H1 (cell line): Measurements from ENCODE around the gene PDZD4. TPM values are rescaled to one million over a fixed set of nuclear protein-coding genes. Genes with fewer than 3 reads are reported as not detected.

Source experiments
- CTCF ChIA-PET: fragments of 300-600 bp; sonication (Branson Sonifier 250); formaldehyde crosslinking; loops from one replicate; lab custom pipeline; 2021; ENCODE audit not compliant: partially characterized antibody; lab: Charles Lee
- POLR2A ChIA-PET: fragments of 300-600 bp; sonication (Branson Sonifier 250); formaldehyde crosslinking; loops from one replicate; lab custom pipeline; 2021; ENCODE audit warnings: inconsistent platforms; ENCODE audit not compliant: partially characterized antibody; lab: Charles Lee
- DNase-seq, 2 experiments: peaks; one replicate each; pipeline versions ENCODE4 v3.0.0 to v3.0.0-alpha.2; 2010 to 2022; ENCODE audit warnings: low spot score in 2 of 2, low read depth in 1 of 2, mixed read lengths in 1 of 2
- FAIRE-seq: peaks from 2 replicates; lab custom pipeline; 2011; peaks lifted over from hg19 to GRCh38; lab: Jason Lieb, UNC
- H2AFZ ChIP-seq: 2 replicates; pipeline ENCODE4 v1.8.1; 2012; ENCODE audit warnings: low read length, inconsistent platforms
- H2AK5ac ChIP-seq: 2 replicates; pipeline ENCODE4 v1.6.1; 2013; ENCODE audit warnings: low read depth, low read length
- H2BK120ac ChIP-seq: replicated peaks from 2 replicates; pipeline ENCODE3; 2013; ENCODE audit warnings: low read depth, low read length, inconsistent platforms
- H2BK12ac ChIP-seq: 2 replicates; pipeline ENCODE4 v1.6.1; 2013; ENCODE audit warnings: low read depth, low read length
- H2BK15ac ChIP-seq: 2 replicates; pipeline ENCODE4 v1.6.1; 2013; ENCODE audit warnings: low read length
- H2BK20ac ChIP-seq: 2 replicates; pipeline ENCODE4 v1.6.1; 2013; ENCODE audit warnings: low read length
- H2BK5ac ChIP-seq: 2 replicates; pipeline ENCODE4 v1.6.1; 2013; ENCODE audit warnings: low read depth, low read length
- H3K14ac ChIP-seq: 2 replicates; pipeline ENCODE4 v1.6.1; 2013; ENCODE audit warnings: inconsistent platforms; ENCODE audit not compliant: insufficient read length
- H3K18ac ChIP-seq: 2 replicates; pipeline ENCODE4 v1.6.1; 2013; ENCODE audit warnings: low read length; ENCODE audit errors: extremely low read depth
- H3K23ac ChIP-seq: 2 replicates; pipeline ENCODE4 v1.6.1; 2013; ENCODE audit warnings: inconsistent platforms; ENCODE audit not compliant: insufficient read length
- H3K23me2 ChIP-seq: 2 replicates; pipeline ENCODE4 v1.6.1; 2013; ENCODE audit warnings: low read depth, low read length
- H3K27ac ChIP-seq: 2 replicates; pipeline ENCODE4 v1.6.1; 2011; ENCODE audit warnings: low read depth, low read length, inconsistent platforms
- H3K27me3 ChIP-seq, 4 experiments: replicated peaks in 1 of 4; 1 replicate in 1 of 4; 2 replicates in 3 of 4; pipeline versions ENCODE4 v1.6.1 to v1.8.1; 2011 to 2013; ENCODE audit warnings: low read length in 3 of 4, mild to moderate bottlenecking in 3 of 4, inconsistent platforms in 2 of 4, mixed read lengths in 2 of 4, moderate library complexity in 1 of 4; ENCODE audit not compliant: control insufficient read depth in 3 of 4, insufficient read depth in 3 of 4; ENCODE audit errors: extremely low read depth in 1 of 4
- H3K36me3 ChIP-seq, 4 experiments: 2 replicates each; pipeline versions ENCODE4 v1.6.1 to v1.8.1; 2011 to 2013; ENCODE audit warnings: mild to moderate bottlenecking in 4 of 4, low read length in 3 of 4, moderate library complexity in 2 of 4, control low read depth in 1 of 4, inconsistent platforms in 1 of 4; ENCODE audit not compliant: insufficient read depth in 4 of 4, control insufficient read depth in 2 of 4
- H3K4ac ChIP-seq: replicated peaks from 2 replicates; pipeline ENCODE3; 2013; ENCODE audit warnings: low read length, low read depth, mixed read lengths, inconsistent platforms; ENCODE audit not compliant: insufficient read length
- H3K4me1 ChIP-seq, 4 experiments: replicated peaks in 1 of 4; 1 replicate in 1 of 4; 2 replicates in 3 of 4; pipeline versions ENCODE4 v1.6.1 to v1.8.1; 2011 to 2013; ENCODE audit warnings: low read length in 3 of 4, inconsistent platforms in 2 of 4, mixed read lengths in 1 of 4; ENCODE audit not compliant: insufficient read depth in 4 of 4, control insufficient read depth in 3 of 4
- H3K4me2 ChIP-seq, 2 experiments: 2 replicates each; pipeline versions ENCODE4 v1.6.1 to v1.8.1; 2011 to 2013; ENCODE audit warnings: low read depth in 2 of 2, low read length in 2 of 2, control low read depth in 1 of 2, inconsistent platforms in 1 of 2, mild to moderate bottlenecking in 1 of 2; ENCODE audit not compliant: insufficient read depth in 1 of 2
- H3K4me3 ChIP-seq, 4 experiments: fragments of 200-600, 300-600 bp in 1 of 4; sonication (generic), shearing (Covaris generic), sonication (Bioruptor Twin) in 1 of 4; 2 replicates each; pipeline versions ENCODE4 v1.5.1 to v1.8.1; 2011 to 2016; ENCODE audit warnings: low read length in 4 of 4, low read depth in 3 of 4, control low read depth in 2 of 4, inconsistent platforms in 2 of 4, mild to moderate bottlenecking in 2 of 4, mixed read lengths in 1 of 4, moderate library complexity in 1 of 4; ENCODE audit not compliant: insufficient read depth in 2 of 4; ENCODE audit errors: extremely low read depth in 1 of 4
- H3K56ac ChIP-seq: replicated peaks from 2 replicates; pipeline ENCODE3; 2013; ENCODE audit warnings: low read depth, mild to moderate bottlenecking, mixed read lengths, low read length, inconsistent platforms; ENCODE audit not compliant: insufficient read length
- H3K79me1 ChIP-seq: 2 replicates; pipeline ENCODE4 v1.6.1; 2013; ENCODE audit warnings: low read depth, low read length, control low read depth
- H3K79me2 ChIP-seq, 2 experiments: 2 replicates each; pipeline versions ENCODE4 v1.6.1 to v1.8.1; 2012 to 2013; ENCODE audit warnings: low read length in 2 of 2, mild to moderate bottlenecking in 2 of 2, inconsistent platforms in 1 of 2; ENCODE audit not compliant: insufficient read depth in 2 of 2, control insufficient read depth in 1 of 2
- H3K9ac ChIP-seq, 4 experiments: replicated peaks in 1 of 4; 1 replicate in 1 of 4; 2 replicates in 3 of 4; pipeline versions ENCODE4 v1.6.1 to v1.8.1; 2011 to 2013; ENCODE audit warnings: low read depth in 3 of 4, low read length in 3 of 4, control low read depth in 2 of 4, mild to moderate bottlenecking in 2 of 4, moderate library complexity in 2 of 4, inconsistent platforms in 1 of 4; ENCODE audit errors: extremely low read depth in 1 of 4
- H3K9me3 ChIP-seq, 2 experiments: 2 replicates each; pipeline versions ENCODE4 v1.6.1 to v1.8.1; 2012 to 2013; ENCODE audit warnings: mild to moderate bottlenecking in 2 of 2, moderate library complexity in 2 of 2, control low read depth in 1 of 2, inconsistent platforms in 1 of 2, low read depth in 1 of 2, low read length in 1 of 2, mixed read lengths in 1 of 2; ENCODE audit not compliant: insufficient read depth in 2 of 2
- H4K20me1 ChIP-seq, 2 experiments: replicated peaks in 1 of 2; 2 replicates each; pipeline versions ENCODE3 to v1.8.1; 2011 to 2013; ENCODE audit warnings: inconsistent platforms in 2 of 2, low read length in 2 of 2, mild to moderate bottlenecking in 1 of 2; ENCODE audit not compliant: insufficient read depth in 2 of 2, control insufficient read depth in 1 of 2
- H4K5ac ChIP-seq: 2 replicates; pipeline ENCODE4 v1.6.1; 2013; ENCODE audit warnings: low read length, low read depth, mixed read lengths, inconsistent platforms; ENCODE audit not compliant: insufficient read length
- H4K8ac ChIP-seq: 2 replicates; pipeline ENCODE4 v1.8.0; 2013; ENCODE audit warnings: mild to moderate bottlenecking, moderate library complexity, low read length, inconsistent platforms; ENCODE audit not compliant: insufficient read depth; ENCODE audit errors: extremely low read depth
- H4K91ac ChIP-seq: replicated peaks from 2 replicates; pipeline ENCODE3; 2013; ENCODE audit warnings: low read length, mixed read lengths, inconsistent platforms; ENCODE audit not compliant: insufficient read length
- BCL11A ChIP-seq, 2 experiments: IDR thresholded peaks; one replicate each; pipeline ENCODE4 v1.6.1; 2011; ENCODE audit warnings: low read depth in 2 of 2, low read length in 2 of 2, mild to moderate bottlenecking in 2 of 2
- CEBPB ChIP-seq: IDR thresholded peaks from 2 replicates; pipeline ENCODE4 v1.6.1; 2012; ENCODE audit warnings: low read depth, low read length
- CHD1 ChIP-seq: IDR thresholded peaks from 2 replicates; pipeline ENCODE4 v1.6.1; 2012; ENCODE audit warnings: low read depth, low read length, improper control_type of control experiment
- CREB1 ChIP-seq: IDR thresholded peaks from 2 replicates; pipeline ENCODE4 v1.6.1; 2012; ENCODE audit warnings: inconsistent platforms
- CTBP2 ChIP-seq: IDR thresholded peaks from 2 replicates; pipeline ENCODE4 v1.7.0; 2011; ENCODE audit warnings: borderline replicate concordance, mild to moderate bottlenecking, moderate library complexity, mixed read lengths, low read length; ENCODE audit not compliant: insufficient read depth, insufficient read length
- GABPA ChIP-seq: IDR thresholded peaks from 2 replicates; pipeline ENCODE4 v1.6.1; 2011; ENCODE audit warnings: mild to moderate bottlenecking, low read length, moderate library complexity, borderline replicate concordance; ENCODE audit not compliant: insufficient read depth
- SRF ChIP-seq: IDR thresholded peaks from 2 replicates; pipeline ENCODE4 v1.6.1; 2011; ENCODE audit warnings: mild to moderate bottlenecking, low read depth, low read length, moderate library complexity
- SUZ12 ChIP-seq: fragments of 200-600 bp; sonication (generic); IDR thresholded peaks from 2 replicates; pipeline ENCODE4 v1.6.1; 2012; ENCODE audit warnings: mild to moderate bottlenecking, inconsistent platforms, low read length, moderate library complexity, mixed read lengths
- TAF1 ChIP-seq: IDR thresholded peaks from 2 replicates; pipeline ENCODE4 v1.6.1; 2011; ENCODE audit warnings: mild to moderate bottlenecking, low read depth, low read length
- WGBS, 2 experiments: shearing (Covaris generic) in 1 of 2; methylation state at CpG; one replicate each; pipeline versions ENCODE4 v1.1.6 to v1.1.7; 2013 to 2015; ENCODE audit warnings: low lambda C conversion rate in 2 of 2, mixed read lengths in 2 of 2, inconsistent platforms in 1 of 2, low coverage in 1 of 2, missing lambda C conversion rate in 1 of 2; ENCODE audit not compliant: insufficient replicate concordance in 2 of 2, insufficient coverage in 1 of 2, insufficient read length in 1 of 2; ENCODE audit errors: extremely low coverage in 1 of 2, missing lambda C conversion rate in 1 of 2; 5-methylcytosine and 5-hydroxymethylcytosine counted together
- polyA plus RNA-seq, 7 experiments: library from polyadenylated mRNA; depleted of rRNA in 3 of 7; stranded (reverse) in 5 of 7; unstranded in 2 of 7; fragments of >200 nt in 5 of 7; fragments of 200-250 nt in 2 of 7; gene quantifications; 1 replicate in 5 of 7; 2 replicates in 1 of 7; 4 replicates in 1 of 7; pipeline versions ENCODE4 v1.2.1 to v1.2.3, GENCODE V29; 2011 to 2013; ENCODE audit warnings: missing spikeins in 2 of 7, mixed read lengths in 2 of 7
- total RNA-seq: library from RNA; stranded (reverse); fragmentation: NEBNext Ultra II Directional; extraction: Animal tissue kit (Norgen Biotek cat#: 25700); gene quantifications from 2 replicates; pipeline ENCODE4 v1.2.1, GENCODE V29; 2021
- TF ChIP-seq, protein P1 (sequence below), 3 experiments: IDR thresholded peaks; 1 replicate in 2 of 3; 2 replicates in 1 of 3; pipeline versions ENCODE4 v1.5.1 to v1.6.1; 2011; ENCODE audit warnings: low read length in 3 of 3, mild to moderate bottlenecking in 3 of 3, inconsistent platforms in 2 of 3, low read depth in 1 of 3, moderate library complexity in 1 of 3; ENCODE audit not compliant: insufficient read depth in 1 of 3; ENCODE audit errors: control extremely low read depth in 1 of 3
- TF ChIP-seq, protein P2 (sequence below): IDR thresholded peaks from 2 replicates; pipeline ENCODE4 v1.6.1; 2011; ENCODE audit warnings: low read depth, mild to moderate bottlenecking, low read length; ENCODE audit not compliant: insufficient read depth

Gene PDZD4
- total and polyA plus RNA-seq, 2 of the 8 experiments (the other 6 are each of a cell fraction or from before 2014, with no cell fraction given) = 45.8 to 169 TPM

DNA sequence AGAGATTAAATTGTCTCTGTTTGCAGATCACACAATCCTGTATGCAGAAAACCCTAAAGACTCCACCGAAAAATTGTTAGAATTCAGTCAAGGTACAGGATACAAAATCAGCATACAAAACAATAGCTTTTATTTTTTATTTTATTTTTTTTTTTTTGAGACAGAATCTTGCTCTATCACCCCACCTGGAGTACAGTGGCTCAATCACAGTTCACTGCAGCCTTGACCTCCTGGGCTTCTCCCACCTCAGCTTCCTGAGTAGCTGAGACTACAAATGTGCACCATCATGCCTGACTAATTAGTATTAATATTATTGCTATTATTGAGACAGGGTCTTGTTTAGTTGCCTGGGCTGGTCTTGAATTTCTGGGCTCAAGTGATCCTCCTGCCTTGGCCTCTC is 75.2 kb downstream of the PDZD4 start:
- no peak overlapping the region for H3K14ac ChIP-seq
- no peaks in the 10 kb centered on the region for H3K9me3 ChIP-seq
- H3K23ac ChIP-seq = no peak overlapping the region
- H4K20me1 ChIP-seq = no peaks in the 10 kb centered on the region
- POLR2A ChIA-PET = no interaction called here
- CTCF ChIA-PET = interaction anchor here (0.6 to 1.9 kb wide), 7 partner anchors 9 to 190 kb away, joined by 3 to 4 read pairs (median 3); partner anchors contain the start of genes ARHGAP4, L1CAM and PLXNB3
- H4K91ac ChIP-seq = no peak overlapping the region
- H3K36me3 ChIP-seq = no peaks in the 10 kb centered on the region
- FAIRE-seq (no peak), DNase-seq (no peak)
- H2BK12ac ChIP-seq = no peak overlapping the region
- H3K56ac ChIP-seq = no peak overlapping the region
- no peak overlapping the region for H2BK15ac ChIP-seq
- H2BK20ac ChIP-seq = no peak overlapping the region
- no peaks in the 10 kb centered on the region for H3K27me3 ChIP-seq
- H4K8ac ChIP-seq = no peak overlapping the region
- H3K23me2 ChIP-seq = no peaks in the 10 kb centered on the region
- no peak overlapping the region for H3K4me3 ChIP-seq
- no peak overlapping the region for H3K18ac ChIP-seq
- H3K4me2 ChIP-seq = no peak overlapping the region
- WGBS, 2 experiments = 88% methylated on average over 1 of the region's 1 CpG; no CpG with 5 or more reads in 1 of the 2 experiments
- no peak overlapping the region for H3K27ac ChIP-seq
- no peaks in the 10 kb centered on the region; a peak in 1 of 7 replicates for H3K4me1 ChIP-seq
- H4K5ac ChIP-seq = no peak overlapping the region
- no peak overlapping the region for H3K9ac ChIP-seq
- TF ChIP-seq SRF (no peak), SUZ12 (no peak), CTBP2 (no peak), CREB1 (no peak), BCL11A (IDR thresholded peaks at IDR 0.05; ENCODE audit: low read depth in 2 of 2, low read length in 2 of 2) (no peak), CHD1 (no peak), TAF1 (no peak), CEBPB (no peak), GABPA (no peak)
- TF ChIP-seq, protein P1, sequence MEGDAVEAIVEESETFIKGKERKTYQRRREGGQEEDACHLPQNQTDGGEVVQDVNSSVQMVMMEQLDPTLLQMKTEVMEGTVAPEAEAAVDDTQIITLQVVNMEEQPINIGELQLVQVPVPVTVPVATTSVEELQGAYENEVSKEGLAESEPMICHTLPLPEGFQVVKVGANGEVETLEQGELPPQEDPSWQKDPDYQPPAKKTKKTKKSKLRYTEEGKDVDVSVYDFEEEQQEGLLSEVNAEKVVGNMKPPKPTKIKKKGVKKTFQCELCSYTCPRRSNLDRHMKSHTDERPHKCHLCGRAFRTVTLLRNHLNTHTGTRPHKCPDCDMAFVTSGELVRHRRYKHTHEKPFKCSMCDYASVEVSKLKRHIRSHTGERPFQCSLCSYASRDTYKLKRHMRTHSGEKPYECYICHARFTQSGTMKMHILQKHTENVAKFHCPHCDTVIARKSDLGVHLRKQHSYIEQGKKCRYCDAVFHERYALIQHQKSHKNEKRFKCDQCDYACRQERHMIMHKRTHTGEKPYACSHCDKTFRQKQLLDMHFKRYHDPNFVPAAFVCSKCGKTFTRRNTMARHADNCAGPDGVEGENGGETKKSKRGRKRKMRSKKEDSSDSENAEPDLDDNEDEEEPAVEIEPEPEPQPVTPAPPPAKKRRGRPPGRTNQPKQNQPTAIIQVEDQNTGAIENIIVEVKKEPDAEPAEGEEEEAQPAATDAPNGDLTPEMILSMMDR (IDR thresholded peaks at IDR 0.05; ENCODE audit: control extremely low read depth in 1 of 3, insufficient read depth in 1 of 3, low read depth in 1 of 3, low read length in 3 of 3) = no peak
- TF ChIP-seq, protein P2, sequence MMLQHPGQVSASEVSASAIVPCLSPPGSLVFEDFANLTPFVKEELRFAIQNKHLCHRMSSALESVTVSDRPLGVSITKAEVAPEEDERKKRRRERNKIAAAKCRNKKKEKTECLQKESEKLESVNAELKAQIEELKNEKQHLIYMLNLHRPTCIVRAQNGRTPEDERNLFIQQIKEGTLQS = no peak
- H3K4ac ChIP-seq = no peak overlapping the region
- no peak overlapping the region for H2AFZ ChIP-seq
- no peak overlapping the region for H2AK5ac ChIP-seq
- no peak overlapping the region for H2BK5ac ChIP-seq
- no peak overlapping the region for H2BK120ac ChIP-seq
- H3K79me2 ChIP-seq = no peaks in the 10 kb centered on the region
- no peaks in the 10 kb centered on the region for H3K79me1 ChIP-seq
